A549 (cell line): ENCODE results near the gene CD46. TPM values are rescaled to one million over a fixed set of nuclear protein-coding genes. Genes with fewer than 3 reads are reported as not detected.

Experiments used
- ATAC-seq, 2 experiments: fragments of 200-7000 bp in 1 of 2; fragments of >200 bp in 1 of 2; cut with Nextera tagmentation in 1 of 2; cut with Tn5 transposase in 1 of 2; 3 replicates each; pipeline versions ENCODE4 v1.8.0 to v1.9.1; 2018 to 2020; ENCODE audit warnings: mild to moderate bottlenecking in 1 of 2, moderate library complexity in 1 of 2
- CTCF ChIA-PET: fragments of 300-600 bp; sonication (Branson Sonifier 250); formaldehyde crosslinking; extraction: SDS; loops from one replicate; lab custom pipeline; 2021; ENCODE audit warnings: antibody characterized with exemption, inconsistent platforms; lab: Yijun Ruan, JAX
- POLR2A ChIA-PET: fragments of 350-600 bp; formaldehyde crosslinking; extraction: SDS; loops from one replicate; lab custom pipeline; 2021; ENCODE audit warnings: antibody characterized with exemption, inconsistent platforms; lab: Yijun Ruan, JAX
- DNase-seq, 2 experiments: peaks; one replicate each; pipeline versions ENCODE4 v3.0.0 to v3.0.0-alpha.2; 2011 to 2016; ENCODE audit warnings: low read depth in 1 of 2, low spot score in 1 of 2
- FAIRE-seq: peaks from 2 replicates; lab custom pipeline; 2011; peaks lifted over from hg19 to GRCh38; lab: Jason Lieb, UNC
- H3K27ac ChIP-seq, 2 experiments: fragments of >200 bp; sonication (Bioruptor Twin); formaldehyde crosslinking; 3 replicates each; pipeline ENCODE4 v1.5.1; 2016 to 2017
- H3K4me1 ChIP-seq: fragments of >200 bp; sonication (Bioruptor Twin); formaldehyde crosslinking; 3 replicates; pipeline ENCODE4 v1.6.1; 2016
- H3K4me2 ChIP-seq: fragments of >200 bp; sonication (Bioruptor Twin); formaldehyde crosslinking; 3 replicates; pipeline ENCODE4 v1.6.1; 2016
- H3K4me3 ChIP-seq: fragments of >200 bp; sonication (Bioruptor Twin); formaldehyde crosslinking; 3 replicates; pipeline ENCODE4 v1.5.1; 2016
- H3K9me3 ChIP-seq: fragments of >200 bp; sonication (Bioruptor Twin); formaldehyde crosslinking; 3 replicates; pipeline ENCODE4 v1.6.1; 2016
- CBX8 ChIP-seq: fragments of 200-600 bp; sonication (generic); IDR thresholded peaks from 2 replicates; pipeline ENCODE4 v1.6.1; 2016
- CHD4 ChIP-seq: fragments of 200-600 bp; sonication (generic); IDR thresholded peaks from 2 replicates; pipeline ENCODE4 v1.6.1; 2016; ENCODE audit warnings: antibody characterized with exemption, mild to moderate bottlenecking, borderline replicate concordance
- EP300 ChIP-seq, 2 experiments: fragments of >200 bp; sonication (Bioruptor Twin); formaldehyde crosslinking; IDR thresholded peaks; 2 replicates in 1 of 2; 3 replicates in 1 of 2; pipeline ENCODE4 v1.6.1; 2016 to 2017
- FOSL2 ChIP-seq, 2 experiments: fragments of 450-650 bp in 1 of 2; fragments of >200 bp in 1 of 2; sonication (Bioruptor Twin) in 1 of 2; formaldehyde crosslinking; IDR thresholded peaks; 2 replicates each; pipeline versions ENCODE4 v1.5.0 to v1.6.1; 2016 to 2020; ENCODE audit warnings: mild to moderate bottlenecking in 1 of 2, moderate library complexity in 1 of 2
- FOXS1 ChIP-seq: fragments of 250-450 bp; sonication (Bioruptor Pico); IDR thresholded peaks from 2 replicates; pipeline ENCODE4 v1.5.0; 2020; ENCODE audit warnings: mild to moderate bottlenecking, moderate library complexity
- HEYL ChIP-seq: fragments of 250-450 bp; sonication (Bioruptor Pico); IDR thresholded peaks from 2 replicates; pipeline ENCODE4 v1.8.0; 2021; ENCODE audit warnings: mild to moderate bottlenecking, moderate library complexity
- HOXA7 ChIP-seq: fragments of 250-450 bp; sonication (Bioruptor Pico); IDR thresholded peaks from 2 replicates; pipeline ENCODE4 v1.5.0; 2020; ENCODE audit warnings: mild to moderate bottlenecking, moderate library complexity
- HOXB13 ChIP-seq: fragments of 250-450 bp; sonication (Bioruptor Pico); IDR thresholded peaks from 2 replicates; pipeline ENCODE4 v1.5.0; 2020; ENCODE audit warnings: low read depth, mild to moderate bottlenecking, moderate library complexity
- JUN ChIP-seq, 2 experiments: fragments of >200 bp; sonication (Bioruptor Twin); formaldehyde crosslinking; IDR thresholded peaks; 2 replicates in 1 of 2; 3 replicates in 1 of 2; pipeline ENCODE4 v1.6.1; 2016 to 2017
- JUNB ChIP-seq: fragments of >200 bp; sonication (Bioruptor Twin); formaldehyde crosslinking; IDR thresholded peaks from 2 replicates; pipeline ENCODE4 v1.6.1; 2016
- MAZ ChIP-seq: fragments of 150-350 bp; IDR thresholded peaks from 2 replicates; pipeline ENCODE4 v1.6.1; 2014; ENCODE audit warnings: antibody characterized with exemption, low read depth, low read length, borderline replicate concordance
- MYC ChIP-seq: IDR thresholded peaks from 2 replicates; pipeline ENCODE4 v1.6.1; 2012; ENCODE audit warnings: mild to moderate bottlenecking, inconsistent platforms, low read length, improper control_type of control experiment, borderline replicate concordance
- NR3C1 ChIP-seq: fragments of >200 bp; sonication (Bioruptor Twin); formaldehyde crosslinking; IDR thresholded peaks from 3 replicates; pipeline ENCODE4 v1.6.1; 2017
- PBX3 ChIP-seq: IDR thresholded peaks from 2 replicates; pipeline ENCODE4 v1.6.1; 2012
- POLR2A ChIP-seq: IDR thresholded peaks from 2 replicates; pipeline ENCODE4 v1.6.1; 2012; ENCODE audit warnings: mild to moderate bottlenecking, low read length
- POLR2AphosphoS2 ChIP-seq: conservative IDR thresholded peaks from 2 replicates; pipeline ENCODE4 v1.6.1; 2012; ENCODE audit warnings: low read length, improper control_type of control experiment, inconsistent platforms
- RCOR1 ChIP-seq: fragments of 150-350 bp; IDR thresholded peaks from 2 replicates; pipeline ENCODE4 v1.6.1; 2014; ENCODE audit warnings: antibody characterized with exemption, low read length, low read depth
- REST ChIP-seq: fragments of 200-600 bp; sonication (generic); IDR thresholded peaks from 2 replicates; pipeline ENCODE4 v1.6.1; 2016; ENCODE audit warnings: antibody characterized with exemption, mild to moderate bottlenecking, moderate library complexity
- RFX5 ChIP-seq: fragments of 450-650 bp; IDR thresholded peaks from 2 replicates; pipeline ENCODE4 v1.7.1; 2014; ENCODE audit warnings: antibody characterized with exemption, mild to moderate bottlenecking, moderate library complexity
- SMC3 ChIP-seq: fragments of >200 bp; sonication (Bioruptor Twin); formaldehyde crosslinking; IDR thresholded peaks from 3 replicates; pipeline ENCODE4 v1.6.1; 2018; ENCODE audit warnings: inconsistent platforms
- TFCP2L1 ChIP-seq: fragments of 250-450 bp; sonication (Bioruptor Pico); IDR thresholded peaks from 2 replicates; pipeline ENCODE4 v1.5.0; 2021; ENCODE audit warnings: mild to moderate bottlenecking
- USF2 ChIP-seq: fragments of 450-650 bp; IDR thresholded peaks from 2 replicates; pipeline ENCODE4 v1.6.1; 2014; ENCODE audit warnings: antibody characterized with exemption
- ZFP36 ChIP-seq: fragments of 450-650 bp; IDR thresholded peaks from 2 replicates; pipeline ENCODE4 v1.6.1; 2014; ENCODE audit warnings: borderline replicate concordance; ENCODE audit not compliant: partially characterized antibody
- ZNF302 ChIP-seq: fragments of 250-450 bp; sonication (Bioruptor Pico); IDR thresholded peaks from 2 replicates; pipeline ENCODE4 v1.9.0; 2021; ENCODE audit warnings: inconsistent platforms, mild to moderate bottlenecking, moderate library complexity
- WGBS: methylation state at CpG from one replicate; pipeline ENCODE4 v1.1.6; 2017; ENCODE audit errors: missing lambda C conversion rate; 5-methylcytosine and 5-hydroxymethylcytosine counted together
- polyA plus RNA-seq, 4 experiments: library from polyadenylated mRNA; depleted of rRNA in 3 of 4; stranded (reverse); fragments of >200 nt; fragmentation: RNase III in 1 of 4; extraction: RNeasy Plus Mini Kit Qiagen cat#74134 plus additional on column Dnase treatment in 1 of 4; gene quantifications; 2 replicates in 3 of 4; 3 replicates in 1 of 4; pipeline ENCODE4 v1.2.3, GENCODE V29; 2011 to 2017

CD46 gene
- polyA plus RNA-seq, 2 of the 4 experiments (the other 2 are of a cell fraction): 142 to 239 TPM

- H3K4me1 ChIP-seq: peaks cover 17% of the 10 kb centered on the region
- POLR2A ChIA-PET: no interaction called here
- TF ChIP-seq USF2 (0 out of 2 replicates have a peak, but pooled peaks have one; percentile 15), MYC (no peak)
- DNase-seq (no peak), FAIRE-seq (no peak), ATAC-seq (no peak)
- no peaks in the 10 kb centered on the region for H3K9me3 ChIP-seq
- no peak overlapping the region for H3K4me3 ChIP-seq
- CTCF ChIA-PET: interaction anchor here (1.0 to 16.6 kb wide), 5 partner anchors 8 to 53 kb away, joined by 4 to 260 read pairs (median 9); no protein-coding TSS in a partner anchor
- no peak overlapping the region for H3K27ac ChIP-seq
- WGBS: 86% methylated on average over 8 of the region's 9 CpGs
- H3K4me2 ChIP-seq: no peak overlapping the region
Observed at GRCh38 chr1:207831517-207832327, 79.9 kb downstream of the CD46 start.

- no peak overlapping the region for H3K27ac ChIP-seq
- no peak overlapping the region for H3K4me3 ChIP-seq
- TF ChIP-seq HOXA7 (no peak), SMC3 (no peak), JUN (IDR thresholded peaks at IDR 0.05) (no peak), POLR2A (no peak), ZNF302 (CRISPR knock-in tag) (no peak), CBX8 (no peak), FOSL2 (IDR thresholded peaks at IDR 0.05) (no peak), FOSL2 (CRISPR knock-in tag; IDR thresholded peaks at IDR 0.05) (no peak), TFCP2L1 (no peak), MAZ (no peak), EP300 (IDR thresholded peaks at IDR 0.05) (no peak), ZFP36 (no peak), JUNB (no peak), CHD4 (no peak), REST (no peak), MYC (no peak)
- H3K4me2 ChIP-seq: no peak overlapping the region
- 98% methylated on average over 5 of the region's 8 CpGs for WGBS
- ChIA-PET POLR2A (no interaction called here), CTCF (interaction anchor here (1.2 to 4.6 kb wide), 6 partner anchors 9 to 131 kb away, joined by 3 to 20 read pairs (median 8); no protein-coding TSS in a partner anchor)
- FAIRE-seq: no peak
- no peak for ATAC-seq
- H3K4me1 ChIP-seq: peaks cover 6% of the 10 kb centered on the region; the same call in 2 of the 3 replicates
- H3K9me3 ChIP-seq: no peaks in the 10 kb centered on the region
- DNase-seq: no peak
Observed at GRCh38 chr1:207832796-207833195, 80.9 kb downstream of the CD46 start.

- 90% methylated on average over 6 of the region's 6 CpGs for WGBS
- no peak for FAIRE-seq
- no peak overlapping the region for H3K4me2 ChIP-seq
- no peak for TF ChIP-seq POLR2A
- no peak for TF ChIP-seq FOXS1 (CRISPR knock-in tag)
- TF ChIP-seq HOXB13 (CRISPR knock-in tag): no peak
- TF ChIP-seq RFX5: no peak
- no peak for TF ChIP-seq HEYL (CRISPR knock-in tag)
- TF ChIP-seq HOXA7: no peak
- no peak for TF ChIP-seq POLR2AphosphoS2
- no peak for TF ChIP-seq MAZ
- no peak for TF ChIP-seq CHD4
- TF ChIP-seq RCOR1: no peak
- TF ChIP-seq PBX3: no peak
- no peak for TF ChIP-seq NR3C1
- H3K27ac ChIP-seq: no peak overlapping the region
- ChIA-PET POLR2A (no interaction called here), CTCF (interaction anchor here (1.1 to 2.5 kb wide), 8 partner anchors 10 to 130 kb away, joined by 3 to 18 read pairs (median 5); no protein-coding TSS in a partner anchor)
- no peak for ATAC-seq
- H3K4me1 ChIP-seq: peaks cover 1% of the 10 kb centered on the region; the same call in 2 of the 3 replicates
- no peak overlapping the region for H3K4me3 ChIP-seq
- DNase-seq: no peak
- H3K9me3 ChIP-seq: no peaks in the 10 kb centered on the region
Observed at GRCh38 chr1:207833381-207833780, 81.5 kb downstream of the CD46 start.
